HepG2 (cell line): ENCODE data around the gene DIP2C. TPM values are rescaled to one million over a fixed set of nuclear protein-coding genes. Genes with fewer than 3 reads are reported as not detected.

ENCODE experiments used
- BCL6 ChIP-seq: IDR thresholded peaks from 2 replicates; pipeline ENCODE4 v1.6.1; 2016; ENCODE audit warnings: missing genetic modification reagents, missing compliant biosample characterization
- DMTF1 ChIP-seq: sonication (generic); formaldehyde crosslinking; IDR thresholded peaks from 2 replicates; pipeline ENCODE4 v1.4.0; 2020; ENCODE audit warnings: mild to moderate bottlenecking, missing genetic modification reagents
- KLF9 ChIP-seq: IDR thresholded peaks from 2 replicates; pipeline ENCODE4 v1.6.1; 2016; ENCODE audit warnings: low read depth
- MEIS2 ChIP-seq: sonication (generic); formaldehyde crosslinking; IDR thresholded peaks from 2 replicates; pipeline ENCODE4 v1.9.0; 2021; ENCODE audit warnings: mild to moderate bottlenecking, missing genetic modification reagents
- MLXIP ChIP-seq: sonication (generic); formaldehyde crosslinking; IDR thresholded peaks from 2 replicates; pipeline ENCODE4 v1.9.0; 2021; ENCODE audit warnings: missing genetic modification reagents, borderline replicate concordance
- NCOR1 ChIP-seq: fragments of 200-600 bp; sonication (generic); IDR thresholded peaks from 2 replicates; pipeline ENCODE4 v1.7.0; 2017; ENCODE audit warnings: antibody characterized with exemption, low read length, borderline replicate concordance
- PHF5A ChIP-seq: IDR thresholded peaks from one replicate; pipeline ENCODE4 v1.6.1; 2018; ENCODE audit warnings: low read depth, missing genetic modification reagents; ENCODE audit not compliant: unreplicated experiment
- PRDM15 ChIP-seq: sonication (generic); formaldehyde crosslinking; IDR thresholded peaks from 2 replicates; pipeline ENCODE4 v1.4.0; 2020; ENCODE audit warnings: missing genetic modification reagents
- TBX2 ChIP-seq: sonication (generic); formaldehyde crosslinking; IDR thresholded peaks from 2 replicates; pipeline ENCODE4 v1.5.0; 2020; ENCODE audit warnings: missing genetic modification reagents, mild to moderate bottlenecking, borderline replicate concordance
- YY1 ChIP-seq: IDR thresholded peaks from 2 replicates; pipeline ENCODE4 v1.6.1; 2011; ENCODE audit warnings: low read length, low read depth, moderate library complexity, mild to moderate bottlenecking; ENCODE audit not compliant: insufficient read depth, insufficient replicate concordance
- ZFP1 ChIP-seq: IDR thresholded peaks from 2 replicates; pipeline ENCODE4 v1.6.1; 2016
- ZNF317 ChIP-seq: sonication (generic); formaldehyde crosslinking; IDR thresholded peaks from 2 replicates; pipeline ENCODE4 v1.5.0; 2020; ENCODE audit warnings: mild to moderate bottlenecking, missing genetic modification reagents
- ZNF574 ChIP-seq: sonication (generic); formaldehyde crosslinking; IDR thresholded peaks from 2 replicates; pipeline ENCODE4 v1.4.0; 2020; ENCODE audit warnings: missing genetic modification reagents
- ZNF670 ChIP-seq: sonication (generic); formaldehyde crosslinking; IDR thresholded peaks from 2 replicates; pipeline ENCODE4 v1.8.0; 2022; ENCODE audit warnings: mild to moderate bottlenecking, missing genetic modification reagents, borderline replicate concordance
- ZNF746 ChIP-seq: sonication (generic); formaldehyde crosslinking; IDR thresholded peaks from 2 replicates; pipeline ENCODE4 v1.8.0; 2022; ENCODE audit warnings: mild to moderate bottlenecking, missing genetic modification reagents
- ZNF83 ChIP-seq: sonication (generic); formaldehyde crosslinking; IDR thresholded peaks from 2 replicates; pipeline ENCODE4 v1.4.0; 2020; ENCODE audit warnings: missing genetic modification reagents, mild to moderate bottlenecking, borderline replicate concordance
- ZNF891 ChIP-seq: sonication (generic); formaldehyde crosslinking; IDR thresholded peaks from 2 replicates; pipeline ENCODE4 v1.5.0; 2020; ENCODE audit warnings: mild to moderate bottlenecking, missing genetic modification reagents
- polyA plus RNA-seq, 8 experiments: library from polyadenylated mRNA; depleted of rRNA in 3 of 8; stranded (reverse) in 7 of 8; unstranded in 1 of 8; fragments of >200 nt; fragmentation: Illumina TruSeq in 4 of 8; extraction: Trizol in 4 of 8; gene quantifications; 2 replicates each; pipeline versions ENCODE4 v1.2.1 to v1.2.3, GENCODE V29; 2011 to 2016; ENCODE audit warnings: low read depth in 4 of 8, missing spikeins in 1 of 8, mixed read lengths in 1 of 8; ENCODE audit not compliant: insufficient read depth in 1 of 8
- total RNA-seq, 5 experiments: library from RNA; depleted of rRNA; stranded (reverse); fragments of >200 nt; fragmentation: Illumina TruSeq; extraction: Trizol; gene quantifications; 2 replicates each; pipeline ENCODE4 v1.2.3, GENCODE V29; 2016; ENCODE audit warnings: low read depth in 1 of 5

Gene DIP2C
- total and polyA plus RNA-seq, 2 of the 13 experiments (the other 11 are each of a cell fraction or from before 2014, with no cell fraction given): 2.2 to 2.7 TPM

- TF ChIP-seq NCOR1 (no peak), ZNF746 (CRISPR knock-in tag) (no peak), YY1 (peak; percentile 71), ZNF83 (CRISPR knock-in tag) (no peak), ZNF317 (CRISPR knock-in tag) (no peak), PRDM15 (CRISPR knock-in tag) (no peak), ZNF574 (CRISPR knock-in tag) (no peak), MEIS2 (CRISPR knock-in tag) (no peak), MLXIP (CRISPR knock-in tag) (no peak), DMTF1 (no peak), BCL6 (peak; percentile 32; the same call in 1 of the 2 replicates), PHF5A (CRISPR knock-in tag) (no peak), KLF9 (CRISPR knock-in tag) (no peak), ZNF670 (CRISPR knock-in tag) (no peak), TBX2 (CRISPR knock-in tag) (no peak), ZFP1 (no peak), ZNF891 (CRISPR knock-in tag) (no peak)
These were observed at the start of gene DIP2C (continued) for GRCh38 chr10:689452-690371.
